Astrocyte of the cerebellum (primary cell): ENCODE measurements around the gene A4GNT.
"Not testable (repeated sequence)": the region's sequence is repeated elsewhere in the genome, so short reads cannot be mapped to it uniquely, and the experiment has no call there.

Experiments used
- DNase-seq: peaks from one replicate; pipeline ENCODE4 v3.0.0-alpha.2; 2011; ENCODE audit warnings: low read depth
- H3K4me3 ChIP-seq: 2 replicates; pipeline ENCODE4 v1.5.1; 2011; ENCODE audit warnings: mild to moderate bottlenecking, low read depth, low read length, moderate library complexity
- CTCF ChIP-seq: IDR thresholded peaks from 2 replicates; pipeline ENCODE4 v1.5.1; 2012; ENCODE audit warnings: low read length, low read depth, moderate library complexity, mild to moderate bottlenecking; ENCODE audit errors: missing control alignments
- in situ Hi-C: cut with HindIII; loops from 2 replicates; pipeline ENCODE4 v1.10.0; 2017; ENCODE audit warnings: low sequenced_read_pairs

The A4GNT gene

DNA sequence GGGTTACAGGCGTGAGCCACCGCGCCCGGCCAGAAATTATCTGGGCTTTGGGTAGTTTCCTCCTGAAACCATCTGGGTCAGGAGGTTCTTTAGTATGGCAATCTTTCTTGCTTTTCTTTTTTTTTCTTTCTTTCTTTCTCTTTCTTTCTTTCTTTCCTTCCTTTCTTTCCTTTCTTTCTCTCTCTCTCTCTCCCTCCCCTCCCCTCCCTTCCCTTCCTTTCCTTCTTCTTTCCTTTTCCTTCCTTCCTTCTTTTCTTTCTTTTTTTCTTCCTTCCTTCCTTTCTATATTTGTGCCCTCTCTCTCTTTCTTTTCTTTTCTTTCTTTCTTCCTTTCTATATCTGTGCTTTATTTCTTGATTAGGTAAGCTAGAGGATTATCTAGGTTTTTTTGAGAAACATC, 25.6 kb upstream of the A4GNT start:
- in situ Hi-C loops = no loop called here
- DNase-seq = no peak
- TF ChIP-seq CTCF = no peak
- H3K4me3 ChIP-seq = no peak overlapping the region

DNA sequence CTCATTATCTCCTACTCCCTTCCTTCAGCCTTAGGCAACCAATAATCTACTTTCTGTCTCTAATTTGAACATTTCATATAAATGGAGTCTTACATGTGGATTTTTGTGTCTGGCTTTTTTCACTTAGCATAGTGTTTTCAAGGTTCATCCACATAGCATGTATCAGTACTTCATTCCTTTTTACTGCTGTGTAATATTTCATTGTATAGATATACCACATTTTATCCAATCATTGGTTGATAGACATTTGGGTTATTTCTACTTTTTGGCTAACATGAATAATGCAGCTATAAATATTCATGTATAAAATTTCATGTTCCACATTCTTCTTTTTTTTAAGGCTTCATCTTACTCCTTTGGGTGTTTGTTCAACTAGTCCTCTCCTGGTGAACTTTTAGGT, 22.3 kb upstream of the A4GNT start:
- no peak for DNase-seq
- no peak for TF ChIP-seq CTCF
- in situ Hi-C loops = no loop called here
- no peak overlapping the region for H3K4me3 ChIP-seq

DNA sequence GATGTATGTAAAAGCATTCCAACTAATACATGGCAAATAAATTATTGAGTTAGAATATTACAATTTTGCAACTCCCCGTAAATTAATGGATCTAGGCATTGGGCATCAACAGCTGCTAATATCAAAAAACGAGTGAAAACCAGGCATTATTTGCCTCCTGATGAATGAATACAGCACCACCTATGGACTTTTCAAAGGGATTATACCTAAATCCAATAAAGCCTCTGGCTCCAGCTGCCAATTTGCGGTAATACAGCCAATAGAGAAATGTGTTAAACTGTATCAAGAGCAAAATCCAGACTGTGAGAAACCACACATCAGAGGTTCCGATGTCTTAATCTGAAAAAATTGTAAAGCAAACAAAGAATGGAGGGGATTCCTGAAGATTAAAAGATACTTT, 16.3 kb upstream of the A4GNT start:
- DNase-seq = no peak
- no peak overlapping the region for H3K4me3 ChIP-seq
- in situ Hi-C loops = no loop called here
- TF ChIP-seq CTCF = no peak

GRCh38 chr3:138142181-138142580, 10.0 kb upstream of the A4GNT start:
- DNase-seq, in situ Hi-C loops, H3K4me3 ChIP-seq: not testable (repeated sequence)

- DNase-seq = no peak
- in situ Hi-C loops = no loop called here
- TF ChIP-seq CTCF = no peak
- H3K4me3 ChIP-seq = no peak overlapping the region
These were observed 8.8 kb upstream of the A4GNT start for GRCh38 chr3:138140940-138141339.

DNA sequence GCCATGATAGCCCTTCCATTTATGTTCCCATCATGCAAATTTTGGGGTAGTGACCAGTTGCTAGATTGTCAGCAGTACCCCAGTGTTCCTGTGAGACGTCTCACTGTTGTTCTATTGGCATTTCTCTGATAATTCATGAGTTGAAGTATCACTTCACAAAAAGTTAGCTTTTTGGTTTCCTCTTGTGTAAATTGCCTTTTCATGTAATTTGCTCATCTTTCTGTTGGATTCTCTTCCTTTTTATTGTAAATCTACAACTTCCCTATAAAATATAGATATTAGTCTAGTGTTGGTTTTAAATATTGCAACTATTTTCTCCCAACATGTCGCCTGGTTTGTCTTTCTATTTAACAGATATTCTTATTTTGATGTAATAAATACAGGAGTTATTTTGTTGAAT, 7.5 kb upstream of the A4GNT start:
- in situ Hi-C loops = no loop called here
- TF ChIP-seq CTCF = no peak
- no peak overlapping the region for H3K4me3 ChIP-seq
- no peak for DNase-seq

DNA sequence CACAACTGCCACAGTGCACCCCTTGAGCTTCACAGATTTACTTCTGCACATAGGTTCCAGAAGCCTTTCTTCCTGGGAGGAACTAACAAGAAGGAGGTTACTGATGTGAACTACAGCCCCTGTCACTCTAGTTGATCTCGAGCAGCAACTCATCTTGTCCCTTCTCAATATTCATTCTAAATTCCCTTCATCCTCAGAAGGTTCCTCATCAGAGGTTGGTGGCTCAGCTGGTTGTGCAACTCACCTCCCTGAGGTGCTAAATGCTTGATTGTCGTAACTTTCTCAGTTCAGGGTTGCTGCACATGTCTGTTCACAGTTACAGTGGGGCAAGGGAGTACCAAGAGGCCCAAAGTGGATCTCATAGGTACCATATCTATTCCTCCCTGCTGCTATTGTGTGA, 5.7 kb upstream of the A4GNT start:
- no peak overlapping the region for H3K4me3 ChIP-seq
- no peak for TF ChIP-seq CTCF
- in situ Hi-C loops = no loop called here
- DNase-seq = no peak
